Rectal smooth muscle tissue (tissue), 1 donor: Measurements from ENCODE around the gene TLCD5.

Experiments
- H3K27ac ChIP-seq: one replicate; pipeline ENCODE4 v1.7.0; 2013; ENCODE audit warnings: low read depth, low read length, inconsistent platforms
- H3K27me3 ChIP-seq: one replicate; pipeline ENCODE4 v1.7.0; 2013; ENCODE audit warnings: low read length; ENCODE audit not compliant: control insufficient read depth, insufficient read depth
- H3K36me3 ChIP-seq: one replicate; pipeline ENCODE4 v1.7.0; 2013; ENCODE audit warnings: low read length; ENCODE audit not compliant: control insufficient read depth, insufficient read depth
- H3K4me1 ChIP-seq: one replicate; pipeline ENCODE4 v1.7.0; 2013; ENCODE audit warnings: low read length; ENCODE audit not compliant: control insufficient read depth, insufficient read depth
- H3K4me3 ChIP-seq: one replicate; pipeline ENCODE4 v1.7.0; 2013; ENCODE audit warnings: low read length
- H3K9ac ChIP-seq: one replicate; pipeline ENCODE4 v1.7.0; 2013; ENCODE audit warnings: low read length

Gene TLCD5

DNA sequence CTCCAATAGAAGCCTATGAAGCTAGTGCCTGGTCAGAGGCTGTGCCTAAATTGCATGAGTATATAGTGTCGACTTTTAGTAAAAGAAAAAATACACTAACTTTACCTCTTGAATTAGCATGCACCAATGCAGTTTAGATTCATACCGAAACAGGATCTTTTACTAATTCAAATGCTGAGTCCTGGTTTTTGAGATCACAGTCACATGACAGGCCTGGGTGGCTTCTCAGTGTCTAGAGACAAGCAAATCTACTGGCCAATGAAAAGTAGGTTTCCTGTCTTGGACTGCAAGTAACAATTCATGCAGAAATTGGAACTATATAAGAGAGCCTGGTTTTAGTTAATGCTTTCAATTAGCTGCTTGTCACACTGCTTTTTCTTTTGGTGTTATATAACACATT lies 18.3 kb downstream of the TLCD5 start:
- H3K27ac ChIP-seq = no peak overlapping the region
- H3K4me3 ChIP-seq = no peak overlapping the region
- H3K27me3 ChIP-seq = no peaks in the 10 kb centered on the region
- peaks cover 24% of the 10 kb centered on the region for H3K4me1 ChIP-seq
- H3K9ac ChIP-seq = no peak overlapping the region
- no peaks in the 10 kb centered on the region for H3K36me3 ChIP-seq

GRCh38 chr11:120344302-120345004 lies 19.4 kb downstream of the TLCD5 start:
- no peak overlapping the region for H3K4me3 ChIP-seq
- no peaks in the 10 kb centered on the region for H3K27me3 ChIP-seq
- H3K36me3 ChIP-seq = no peaks in the 10 kb centered on the region
- no peak overlapping the region for H3K27ac ChIP-seq
- peaks cover 21% of the 10 kb centered on the region for H3K4me1 ChIP-seq
- no peak overlapping the region for H3K9ac ChIP-seq

GRCh38 chr11:120346233-120346632 lies 21.1 kb downstream of the TLCD5 start:
- H3K27me3 ChIP-seq = no peaks in the 10 kb centered on the region
- H3K36me3 ChIP-seq = no peaks in the 10 kb centered on the region
- no peak overlapping the region for H3K4me3 ChIP-seq
- no peak overlapping the region for H3K27ac ChIP-seq
- peaks cover 19% of the 10 kb centered on the region for H3K4me1 ChIP-seq
- no peak overlapping the region for H3K9ac ChIP-seq

DNA sequence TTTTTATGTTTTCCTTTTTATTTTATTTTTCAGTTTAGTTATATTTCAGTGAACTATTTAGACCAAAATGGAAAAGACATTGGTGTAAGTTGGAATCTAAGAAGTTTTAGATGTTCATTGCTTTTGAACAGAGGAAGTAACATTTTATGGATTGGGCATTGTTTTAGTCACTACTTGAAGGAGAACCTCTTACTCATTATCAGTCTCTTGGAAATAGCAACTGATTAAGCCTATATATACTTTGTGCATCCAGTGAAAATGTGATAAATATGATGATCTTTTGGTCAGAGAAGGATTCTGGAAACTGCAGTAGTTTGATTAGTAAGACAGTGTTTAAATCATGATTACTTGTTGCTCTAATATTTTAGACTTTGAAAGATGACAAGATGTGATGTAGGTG lies 25.5 kb downstream of the TLCD5 start:
- peaks cover 12% of the 10 kb centered on the region for H3K4me1 ChIP-seq

DNA sequence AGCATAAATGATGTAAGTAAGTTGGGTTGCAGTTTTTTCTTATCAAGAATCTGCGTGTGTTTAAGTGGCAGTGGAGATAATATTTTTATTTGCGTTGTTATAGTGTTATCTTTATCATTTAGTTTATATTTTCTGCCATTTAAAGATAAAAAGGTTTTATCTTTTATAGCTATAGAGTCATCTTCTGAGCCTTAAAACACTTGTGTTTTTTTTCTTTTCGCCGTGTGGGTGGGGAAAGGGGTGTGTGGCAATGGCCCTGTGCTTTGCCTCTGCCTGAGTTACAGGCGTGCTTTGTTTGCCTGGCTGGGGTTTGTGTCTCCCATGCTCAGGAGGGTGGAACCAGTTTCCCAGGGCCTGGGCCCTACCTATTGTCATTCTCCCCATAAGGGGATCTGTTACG lies 27.3 kb downstream of the TLCD5 start:
- Histone ChIP-seq H3K9ac (no peak overlapping the region), H3K27ac (no peak overlapping the region), H3K36me3 (no peaks in the 10 kb centered on the region), H3K27me3 (no peaks in the 10 kb centered on the region), H3K4me3 (no peak overlapping the region), H3K4me1 (peaks cover 3% of the 10 kb centered on the region)

More for the DNA sequence above, 25.5 kb downstream of the TLCD5 start:
- Histone ChIP-seq H3K27me3 (no peaks in the 10 kb centered on the region), H3K4me3 (no peak overlapping the region), H3K9ac (no peak overlapping the region), H3K27ac (no peak overlapping the region), H3K36me3 (no peaks in the 10 kb centered on the region)

GRCh38 chr11:120354068-120354467 lies 29.0 kb downstream of the TLCD5 start:
- Histone ChIP-seq H3K4me3 (no peak overlapping the region), H3K27me3 (no peaks in the 10 kb centered on the region), H3K36me3 (no peaks in the 10 kb centered on the region), H3K9ac (no peak overlapping the region), H3K27ac (no peak overlapping the region), H3K4me1 (no peaks in the 10 kb centered on the region)

- no peak overlapping the region for H3K4me3 ChIP-seq
- H3K4me1 ChIP-seq = no peaks in the 10 kb centered on the region
- H3K27ac ChIP-seq = no peak overlapping the region
- no peak overlapping the region for H3K9ac ChIP-seq
- no peaks in the 10 kb centered on the region for H3K27me3 ChIP-seq
- no peaks in the 10 kb centered on the region for H3K36me3 ChIP-seq
These were observed 29.7 kb downstream of the TLCD5 start for GRCh38 chr11:120354779-120355178.

- H3K4me1 ChIP-seq = peaks cover 5% of the 10 kb centered on the region
- H3K36me3 ChIP-seq = no peaks in the 10 kb centered on the region
- no peak overlapping the region for H3K9ac ChIP-seq
- no peak overlapping the region for H3K27ac ChIP-seq
- H3K4me3 ChIP-seq = no peak overlapping the region
- no peaks in the 10 kb centered on the region for H3K27me3 ChIP-seq
These were observed 32.5 kb downstream of the TLCD5 start for GRCh38 chr11:120357620-120358019.

DNA sequence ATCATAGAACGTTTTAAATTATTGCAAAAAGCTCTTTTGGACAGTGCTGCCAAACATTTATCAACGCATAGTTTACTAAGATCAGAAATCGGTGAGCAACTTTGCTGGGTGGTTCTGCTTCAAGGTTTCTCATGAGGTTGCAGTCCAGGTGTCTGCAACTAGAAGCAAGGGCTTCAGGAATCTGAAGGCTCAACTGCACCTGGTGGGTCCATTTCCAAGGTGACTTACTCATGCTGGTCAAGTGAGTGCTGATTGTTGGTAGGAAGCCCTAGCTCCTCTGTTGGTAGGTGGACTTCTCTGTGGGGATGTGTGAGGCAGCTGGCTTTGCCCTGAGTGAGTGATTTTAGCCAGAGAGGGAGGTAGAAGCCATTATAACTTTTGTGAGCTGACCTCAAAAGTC lies 33.6 kb downstream of the TLCD5 start:
- Histone ChIP-seq H3K9ac (no peak overlapping the region), H3K36me3 (no peaks in the 10 kb centered on the region), H3K4me3 (no peak overlapping the region), H3K27ac (no peak overlapping the region), H3K27me3 (no peaks in the 10 kb centered on the region), H3K4me1 (peaks cover 5% of the 10 kb centered on the region)

- H3K4me3 ChIP-seq = no peak overlapping the region
- peaks cover 5% of the 10 kb centered on the region for H3K4me1 ChIP-seq
- H3K36me3 ChIP-seq = no peaks in the 10 kb centered on the region
- H3K9ac ChIP-seq = no peak overlapping the region
- H3K27ac ChIP-seq = no peak overlapping the region
- no peaks in the 10 kb centered on the region for H3K27me3 ChIP-seq
These were observed 38.3 kb downstream of the TLCD5 start for GRCh38 chr11:120363436-120363835.

- Histone ChIP-seq H3K27ac (no peak overlapping the region), H3K4me1 (peaks cover 5% of the 10 kb centered on the region), H3K9ac (no peak overlapping the region), H3K4me3 (no peak overlapping the region), H3K27me3 (no peaks in the 10 kb centered on the region), H3K36me3 (no peaks in the 10 kb centered on the region)
These were observed 40.4 kb downstream of the TLCD5 start for GRCh38 chr11:120365512-120365911.

DNA sequence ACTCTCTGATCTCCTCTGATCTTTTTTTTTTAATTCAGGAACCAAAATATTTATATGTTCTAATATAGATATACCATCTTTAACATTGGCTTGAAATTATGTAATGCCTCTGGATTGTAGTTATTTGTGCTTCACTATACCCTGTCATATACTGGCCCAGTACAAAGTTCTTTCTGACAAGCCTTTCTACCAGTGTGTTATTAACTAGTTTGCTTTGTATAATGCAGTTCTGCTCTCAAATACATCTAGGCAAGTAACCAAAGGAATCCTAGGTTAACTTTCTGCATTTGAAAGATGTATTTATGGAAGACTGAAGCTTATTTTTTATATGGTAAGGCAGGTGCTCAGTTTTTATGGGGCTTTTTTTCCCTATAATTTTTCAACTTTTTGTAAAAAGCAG lies 47.2 kb downstream of the TLCD5 start:
- Histone ChIP-seq H3K27me3 (no peaks in the 10 kb centered on the region), H3K4me3 (no peak overlapping the region), H3K36me3 (no peaks in the 10 kb centered on the region), H3K9ac (no peak overlapping the region), H3K27ac (peak overlapping the region; percentile 14), H3K4me1 (peaks cover 1% of the 10 kb centered on the region)

GRCh38 chr11:120375076-120375475 lies 50.0 kb downstream of the TLCD5 start:
- Histone ChIP-seq H3K27ac (no peak overlapping the region), H3K27me3 (no peaks in the 10 kb centered on the region), H3K4me1 (peaks cover 5% of the 10 kb centered on the region), H3K4me3 (no peak overlapping the region), H3K9ac (no peak overlapping the region), H3K36me3 (no peaks in the 10 kb centered on the region)
